Measurements from ENCODE around the gene PIMREG. TPM values are rescaled to one million over a fixed set of nuclear protein-coding genes. Genes with fewer than 3 reads are reported as not detected.

Gene PIMREG
- total RNA-seq, 1 experiment from 2014 or later = 87.2 TPM

DNA sequence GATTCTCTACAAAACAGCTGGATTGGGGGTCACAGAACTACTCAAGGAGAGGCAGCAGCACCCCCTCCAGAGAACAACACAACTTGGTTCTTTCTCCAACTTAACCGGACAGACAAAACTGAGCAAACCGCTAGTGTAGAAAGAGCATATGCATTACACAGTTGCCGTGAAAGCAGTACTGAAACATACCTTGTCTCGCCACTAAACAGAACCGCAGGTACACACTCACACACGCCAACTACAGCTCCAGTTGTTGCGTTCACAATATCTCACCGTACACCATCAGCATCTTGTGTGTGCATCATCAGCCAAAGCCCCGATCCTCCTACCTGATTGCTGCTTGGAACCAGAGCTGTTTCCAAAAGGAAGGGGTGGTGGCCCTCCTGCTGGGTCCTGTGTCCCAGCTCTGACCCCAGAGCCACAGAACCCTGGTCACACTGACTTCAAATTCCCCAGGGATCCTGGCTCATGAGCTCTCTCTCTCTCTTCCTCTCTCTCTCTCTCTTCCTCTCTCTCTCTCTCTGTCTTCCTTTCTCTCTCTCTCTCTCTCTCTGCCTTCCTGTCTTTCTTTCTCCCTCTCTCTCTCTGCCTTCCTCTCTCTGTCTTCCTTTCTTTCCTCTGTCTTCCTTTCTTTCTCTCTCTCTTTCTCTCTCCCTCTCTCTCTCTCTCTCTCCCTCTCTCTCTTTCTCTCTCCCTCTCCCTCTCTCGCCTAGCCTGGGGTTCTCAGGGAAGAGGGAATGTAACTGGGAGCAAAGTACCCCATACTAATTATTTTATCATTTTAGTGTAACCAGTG lies 8.4 kb downstream of the PIMREG start:
- H3K9me3 ChIP-seq (replicated peaks) = no peaks in the 10 kb centered on the region

DNA sequence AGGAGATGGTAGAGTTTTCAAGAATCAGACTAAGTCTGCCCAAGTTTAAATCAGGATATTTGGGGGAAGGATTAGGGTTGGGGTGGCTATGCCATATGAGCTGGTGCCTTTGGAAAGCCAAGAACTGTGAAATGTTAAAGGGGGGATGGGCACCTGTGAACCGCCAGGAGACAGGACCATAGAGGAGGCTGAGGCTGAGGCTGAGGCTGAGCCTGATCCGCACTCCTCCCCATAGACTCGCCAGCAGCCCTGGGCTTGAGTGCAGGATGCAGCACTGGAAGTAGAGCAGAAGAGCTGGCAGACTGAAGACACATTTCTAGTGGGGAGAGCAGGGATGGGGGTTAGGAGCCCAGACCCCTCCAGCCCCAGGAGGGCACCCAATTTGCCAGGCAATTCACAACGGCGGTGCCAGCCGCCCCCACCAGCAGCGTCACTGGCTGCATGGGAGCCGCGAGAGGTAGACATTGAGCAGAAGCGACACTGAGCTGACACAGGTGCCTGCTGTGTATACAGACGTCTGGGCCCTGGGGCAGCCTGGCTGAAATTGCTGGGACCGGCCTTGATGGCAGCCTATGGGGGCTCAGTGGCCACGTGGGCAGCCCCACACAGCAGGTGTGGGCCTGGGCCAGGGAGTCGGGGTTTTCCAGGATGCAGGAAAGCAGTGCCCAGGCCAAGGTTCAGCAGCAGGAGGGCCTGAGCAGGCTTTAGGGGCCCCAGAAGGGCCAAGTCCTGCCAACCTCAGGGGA lies 9.2 kb downstream of the PIMREG start:
- DNase-seq = no peak
- H3K4me1 ChIP-seq = peaks cover 20% of the 10 kb centered on the region
- no peak overlapping the region for H3K4me3 ChIP-seq
- no peaks in the 10 kb centered on the region for H3K9me3 ChIP-seq (replicated peaks)
- H3K36me3 ChIP-seq = peaks cover 12% of the 10 kb centered on the region
- H3K27ac ChIP-seq = no peak overlapping the region
- H3K27me3 ChIP-seq = no peaks in the 10 kb centered on the region

More for the DNA sequence above, 8.4 kb downstream of the PIMREG start:
- Histone ChIP-seq H3K4me1 (peaks cover 20% of the 10 kb centered on the region), H3K27ac (no peak overlapping the region), H3K27me3 (no peaks in the 10 kb centered on the region), H3K4me3 (no peak overlapping the region), H3K36me3 (peaks cover 16% of the 10 kb centered on the region)
- no peak for DNase-seq

DNA sequence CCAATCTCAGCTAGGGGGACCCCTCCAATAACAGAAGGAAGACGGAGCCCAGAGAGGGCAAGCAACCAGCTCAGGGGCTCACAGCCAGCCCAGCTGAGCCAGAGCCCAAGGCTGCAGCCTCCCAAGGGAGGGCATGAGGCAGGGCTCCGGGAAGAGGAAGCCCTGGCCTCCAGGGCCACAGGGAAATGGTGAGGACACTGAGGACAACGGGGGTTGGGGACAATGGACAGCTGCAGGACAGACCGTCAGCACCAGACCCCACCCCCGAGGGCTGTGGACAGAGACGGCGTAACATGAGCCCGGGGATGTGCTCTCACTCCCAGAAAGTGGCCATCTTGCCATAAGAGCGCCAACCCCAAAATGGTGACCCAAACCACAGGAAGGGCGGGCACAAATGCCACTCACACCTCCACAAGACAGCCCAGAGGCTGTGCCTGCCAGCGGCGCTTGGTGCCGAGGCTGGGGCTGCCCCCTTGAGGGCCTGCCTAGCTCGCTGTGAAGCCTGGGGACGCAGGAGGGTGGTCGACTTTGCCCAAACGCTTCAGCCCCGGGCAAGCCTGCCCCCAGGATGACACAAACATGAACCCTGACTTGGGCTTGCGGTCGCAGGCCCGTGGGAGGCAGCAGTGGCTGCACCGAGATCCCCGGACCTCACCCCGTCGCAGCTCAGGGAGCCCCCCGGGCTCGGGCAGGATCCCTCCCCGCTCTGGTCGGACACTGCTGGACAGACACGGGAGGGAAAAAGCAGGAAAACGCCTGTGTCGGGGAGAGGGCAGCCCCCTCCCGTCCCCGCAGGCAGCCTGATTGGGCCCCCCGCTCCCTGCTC lies 10.5 kb downstream of the PIMREG start:
- no peaks in the 10 kb centered on the region for H3K27me3 ChIP-seq
- no peaks in the 10 kb centered on the region; the same call in 1 of the 2 replicates for H3K36me3 ChIP-seq
- H3K27ac ChIP-seq = no peak overlapping the region
- peak; percentile 46 to 61 for DNase-seq
- no peaks in the 10 kb centered on the region for H3K9me3 ChIP-seq (replicated peaks)
- H3K4me3 ChIP-seq = no peak overlapping the region
- peaks cover 17% of the 10 kb centered on the region for H3K4me1 ChIP-seq

GRCh38 chr17:6455321-6455705 lies 11.1 kb downstream of the PIMREG start:
- Histone ChIP-seq H3K4me1 (peaks cover 11% of the 10 kb centered on the region), H3K27ac (no peak overlapping the region), H3K4me3 (no peak overlapping the region), H3K27me3 (no peaks in the 10 kb centered on the region), H3K36me3 (no peaks in the 10 kb centered on the region; the same call in 1 of the 2 replicates), H3K9me3 (replicated peaks) (no peaks in the 10 kb centered on the region)
- no peak for DNase-seq

GRCh38 chr17:6456321-6456720 lies 12.1 kb downstream of the PIMREG start:
- H3K36me3 ChIP-seq = no peaks in the 10 kb centered on the region; the same call in 1 of the 2 replicates
- H3K27ac ChIP-seq = no peak overlapping the region
- H3K4me3 ChIP-seq = no peak overlapping the region
- peaks cover 3% of the 10 kb centered on the region for H3K4me1 ChIP-seq
- DNase-seq = no peak
- H3K9me3 ChIP-seq (replicated peaks) = no peaks in the 10 kb centered on the region
- no peaks in the 10 kb centered on the region for H3K27me3 ChIP-seq

- no peaks in the 10 kb centered on the region for H3K27me3 ChIP-seq
- no peak for DNase-seq
- H3K36me3 ChIP-seq = no peaks in the 10 kb centered on the region; the same call in 1 of the 2 replicates
- no peaks in the 10 kb centered on the region for H3K9me3 ChIP-seq (replicated peaks)
- H3K4me1 ChIP-seq = no peaks in the 10 kb centered on the region
- H3K4me3 ChIP-seq = no peak overlapping the region
- no peak overlapping the region for H3K27ac ChIP-seq
Measured at GRCh38 chr17:6456914-6457687, 12.8 kb downstream of the PIMREG start.

- Histone ChIP-seq H3K4me3 (no peak overlapping the region), H3K27me3 (no peaks in the 10 kb centered on the region), H3K36me3 (no peaks in the 10 kb centered on the region; the same call in 1 of the 2 replicates), H3K4me1 (no peaks in the 10 kb centered on the region), H3K9me3 (replicated peaks) (no peaks in the 10 kb centered on the region), H3K27ac (no peak overlapping the region)
- DNase-seq = no peak
Measured at GRCh38 chr17:6457688-6458459, 13.6 kb downstream of the PIMREG start.

- H3K27me3 ChIP-seq = no peaks in the 10 kb centered on the region
- no peak overlapping the region for H3K4me3 ChIP-seq
- H3K9me3 ChIP-seq (replicated peaks) = no peaks in the 10 kb centered on the region
- DNase-seq = no peak
- H3K27ac ChIP-seq = no peak overlapping the region
- H3K36me3 ChIP-seq = no peaks in the 10 kb centered on the region; the same call in 1 of the 2 replicates
- no peaks in the 10 kb centered on the region for H3K4me1 ChIP-seq
Measured at GRCh38 chr17:6458460-6458950, 14.2 kb downstream of the PIMREG start.

DNA sequence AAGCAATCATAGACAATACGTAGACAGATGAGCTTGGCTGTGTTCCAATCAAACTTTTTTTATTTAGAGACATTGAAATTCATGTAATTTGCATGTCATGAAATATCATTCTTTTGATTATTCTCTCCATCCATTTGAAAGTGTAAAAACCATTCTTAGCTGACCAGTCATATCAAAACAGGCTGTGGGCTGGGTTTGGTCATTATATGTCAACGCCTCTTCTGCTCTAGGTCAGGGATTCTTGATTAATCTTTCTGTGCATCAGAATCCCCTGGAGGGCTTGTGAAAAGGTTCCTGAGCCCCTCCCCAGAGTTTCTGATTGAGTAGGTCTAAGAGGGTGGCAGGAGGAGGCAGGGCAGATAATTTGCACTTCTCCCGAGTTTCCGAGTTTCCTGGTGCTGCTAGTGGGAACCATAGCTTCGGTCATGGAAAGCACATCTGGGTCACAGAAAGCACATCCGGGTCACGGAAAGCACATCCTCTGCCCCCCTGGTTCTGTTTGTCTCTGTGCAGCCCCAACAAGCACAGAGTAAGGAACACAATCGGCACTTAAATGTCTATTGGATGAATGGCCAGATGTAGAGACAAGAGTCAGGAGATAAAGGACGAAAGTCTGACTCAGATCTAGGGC lies 16.4 kb downstream of the PIMREG start:
- H3K27me3 ChIP-seq = no peaks in the 10 kb centered on the region

GRCh38 chr17:6461246-6461645 lies 17.0 kb downstream of the PIMREG start:
- no peaks in the 10 kb centered on the region for H3K27me3 ChIP-seq
- H3K36me3 ChIP-seq = no peaks in the 10 kb centered on the region; the same call in 1 of the 2 replicates
- no peaks in the 10 kb centered on the region for H3K9me3 ChIP-seq (replicated peaks)
- no peak overlapping the region for H3K27ac ChIP-seq
- H3K4me1 ChIP-seq = no peaks in the 10 kb centered on the region
- no peak for DNase-seq
- no peak overlapping the region for H3K4me3 ChIP-seq

More for the DNA sequence above, 16.4 kb downstream of the PIMREG start:
- H3K4me3 ChIP-seq = no peak overlapping the region
- H3K27ac ChIP-seq = no peak overlapping the region
- H3K4me1 ChIP-seq = no peaks in the 10 kb centered on the region
- no peak for DNase-seq
- no peaks in the 10 kb centered on the region for H3K9me3 ChIP-seq (replicated peaks)
- no peaks in the 10 kb centered on the region; the same call in 1 of the 2 replicates for H3K36me3 ChIP-seq

DNA sequence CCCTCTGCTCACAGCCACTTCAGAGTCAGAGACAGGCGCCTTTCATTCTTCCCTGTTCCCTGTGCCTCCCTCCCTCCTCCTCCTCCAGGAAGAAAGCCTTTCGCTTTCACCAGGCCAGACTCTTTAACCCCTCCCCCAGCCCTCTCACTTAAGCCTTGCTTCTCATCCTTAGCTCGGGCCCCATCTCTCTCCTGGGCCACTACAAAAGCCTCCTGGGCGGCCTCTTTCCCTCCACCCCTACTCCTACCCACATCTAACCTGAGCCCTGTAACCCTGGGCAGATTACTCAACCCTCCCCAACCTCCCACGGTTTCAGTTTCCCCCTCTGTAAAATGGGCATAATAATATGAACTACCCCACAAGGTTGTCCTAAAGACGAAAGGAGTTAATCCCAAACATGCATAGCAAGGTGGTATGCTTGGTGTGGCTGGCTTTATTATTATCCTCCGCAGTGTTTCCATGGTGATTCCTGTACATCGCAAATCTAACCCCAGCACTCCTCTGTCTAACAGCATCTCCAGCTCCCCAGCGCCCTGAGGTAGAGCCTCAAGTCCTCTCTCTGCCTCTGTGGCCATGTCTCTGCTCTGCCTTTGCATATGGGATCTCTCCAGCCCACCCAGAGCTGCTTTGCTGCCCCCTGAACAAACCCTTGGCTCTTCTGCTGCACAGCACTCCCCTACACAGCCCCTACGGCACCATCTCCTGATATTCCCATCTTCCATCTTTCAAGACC lies 17.7 kb downstream of the PIMREG start:
- Histone ChIP-seq H3K9me3 (replicated peaks) (no peaks in the 10 kb centered on the region), H3K27ac (no peak overlapping the region), H3K36me3 (no peaks in the 10 kb centered on the region; the same call in 1 of the 2 replicates), H3K27me3 (no peaks in the 10 kb centered on the region), H3K4me3 (no peak overlapping the region), H3K4me1 (no peaks in the 10 kb centered on the region)
- no peak for DNase-seq

- Histone ChIP-seq H3K9me3 (replicated peaks) (no peaks in the 10 kb centered on the region), H3K27ac (no peak overlapping the region), H3K27me3 (no peaks in the 10 kb centered on the region), H3K4me3 (no peak overlapping the region), H3K4me1 (no peaks in the 10 kb centered on the region), H3K36me3 (no peaks in the 10 kb centered on the region; the same call in 1 of the 2 replicates)
- no peak for DNase-seq
Measured at GRCh38 chr17:6462692-6463091, 18.4 kb downstream of the PIMREG start.

All from SJCRH30 (cell line).